Keratinocyte (primary cell): ENCODE measurements around the gene MPZL1.

Experiments used
- CTCF ChIP-seq, 3 experiments: IDR thresholded peaks in 1 of 3; conservative IDR thresholded peaks in 1 of 3; optimal IDR thresholded peaks in 1 of 3; 2 replicates in 2 of 3; 3 replicates in 1 of 3; pipeline versions ENCODE3 to v1.5.1; 2011; ENCODE audit warnings: low read length in 3 of 3, mild to moderate bottlenecking in 3 of 3, moderate library complexity in 2 of 3, control low read depth in 1 of 3, inconsistent platforms in 1 of 3; ENCODE audit not compliant: insufficient read depth in 2 of 3; ENCODE audit errors: extremely low read depth in 1 of 3
- EZH2 ChIP-seq: IDR thresholded peaks from one replicate; pipeline ENCODE4 v1.6.1; 2012; ENCODE audit warnings: inconsistent platforms, mild to moderate bottlenecking, low read length, moderate library complexity

- TF ChIP-seq CTCF (optimal IDR thresholded peaks at IDR 0.05 in 1 of 3, IDR thresholded peaks at IDR 0.05 in 1 of 3, conservative IDR thresholded peaks at IDR 0.05 in 1 of 3; ENCODE audit: extremely low read depth in 1 of 3, insufficient read depth in 2 of 3, low read length in 3 of 3) (no peak), EZH2 (no peak)
These were observed 43.4 kb upstream of the MPZL1 start for GRCh38 chr1:167678422-167678821.
